MM.1S (cell line): Measurements from ENCODE around the gene FBP2.

Experiments used
- DNase-seq: peaks from one replicate; pipeline ENCODE4 v3.0.0-alpha.2; 2015
- H2AFZ ChIP-seq: fragments of 300-600 bp; sonication (generic); 2 replicates; pipeline ENCODE4 v1.6.0; 2016; ENCODE audit warnings: antibody characterized with exemption, low read length
- H3F3A ChIP-seq: fragments of 300-600 bp; sonication (generic); 2 replicates; pipeline ENCODE4 v1.6.1; 2016; ENCODE audit warnings: mild to moderate bottlenecking, antibody characterized with exemption, low read length, moderate library complexity, mixed read lengths; ENCODE audit not compliant: insufficient read depth
- H3K27ac ChIP-seq: fragments of 300-600 bp; sonication (generic); 2 replicates; pipeline ENCODE4 v1.5.1; 2016; ENCODE audit warnings: mild to moderate bottlenecking, low read length
- H3K27me3 ChIP-seq: fragments of 300-600 bp; sonication (generic); replicated peaks from 2 replicates; pipeline ENCODE4 v1.6.0; 2016; ENCODE audit warnings: low read length; ENCODE audit not compliant: insufficient read depth
- H3K36me3 ChIP-seq: fragments of 300-600 bp; sonication (generic); replicated peaks from 2 replicates; pipeline ENCODE4 v1.6.1; 2016; ENCODE audit warnings: mild to moderate bottlenecking, low read length, mixed read lengths; ENCODE audit not compliant: insufficient read depth
- H3K4me1 ChIP-seq: fragments of 300-600 bp; sonication (generic); 2 replicates; pipeline ENCODE4 v1.6.1; 2016; ENCODE audit warnings: low read length, mixed read lengths
- H3K4me2 ChIP-seq: fragments of 300-600 bp; sonication (generic); 2 replicates; pipeline ENCODE4 v1.6.0; 2016; ENCODE audit warnings: low read depth, low read length
- H3K4me3 ChIP-seq: fragments of 300-600 bp; sonication (generic); 2 replicates; pipeline ENCODE4 v1.5.1; 2016; ENCODE audit warnings: low read length, mixed read lengths
- H3K79me2 ChIP-seq: fragments of 300-600 bp; sonication (generic); 2 replicates; pipeline ENCODE4 v1.6.1; 2016; ENCODE audit warnings: mixed run types, low read length, mixed read lengths
- H3K9ac ChIP-seq: fragments of 300-600 bp; sonication (generic); 2 replicates; pipeline ENCODE4 v1.6.1; 2016; ENCODE audit warnings: low read length, mixed read lengths
- H3K9me2 ChIP-seq: fragments of 300-600 bp; sonication (generic); replicated peaks from 2 replicates; pipeline ENCODE4 v1.6.1; 2016; ENCODE audit warnings: mild to moderate bottlenecking, low read length, mixed read lengths; ENCODE audit not compliant: insufficient read depth
- H3K9me3 ChIP-seq: fragments of 300-600 bp; sonication (generic); replicated peaks from 2 replicates; pipeline ENCODE4 v1.6.1; 2016; ENCODE audit warnings: mild to moderate bottlenecking, low read length, mixed read lengths; ENCODE audit not compliant: insufficient read depth
- H4K20me1 ChIP-seq: fragments of 300-600 bp; sonication (generic); 2 replicates; pipeline ENCODE4 v1.6.1; 2016; ENCODE audit warnings: mild to moderate bottlenecking, low read length, moderate library complexity, mixed read lengths; ENCODE audit not compliant: insufficient read depth
- EZH2 ChIP-seq: fragments of 300-600 bp; sonication (generic); optimal IDR thresholded peaks from 2 replicates; pipeline ENCODE3; 2017; ENCODE audit warnings: low read depth, mild to moderate bottlenecking, antibody characterized with exemption, low read length, mixed read lengths
- EZH2phosphoT487 ChIP-seq: fragments of 300-600 bp; sonication (generic); IDR thresholded peaks from 2 replicates; pipeline ENCODE4 v1.6.1; 2018; ENCODE audit warnings: antibody characterized with exemption, low read length
- TF ChIP-seq, protein P1 (sequence below): fragments of 300-600 bp; sonication (generic); IDR thresholded peaks from 2 replicates; pipeline ENCODE4 v1.5.1; 2016; ENCODE audit warnings: antibody characterized with exemption, low read length, mixed read lengths

Gene FBP2

GRCh38 chr9:94630281-94630680 is 36.7 kb upstream of the FBP2 start:
- Histone ChIP-seq H3K4me3 (no peak overlapping the region), H3K4me1 (no peaks in the 10 kb centered on the region), H3K79me2 (no peaks in the 10 kb centered on the region), H3K4me2 (no peak overlapping the region), H3K9me3 (no peaks in the 10 kb centered on the region), H3K36me3 (no peaks in the 10 kb centered on the region), H3K27me3 (peaks cover 3% of the 10 kb centered on the region; the same call in 1 of the 2 replicates), H3F3A (no peaks in the 10 kb centered on the region), H4K20me1 (no peaks in the 10 kb centered on the region), H3K27ac (no peak overlapping the region), H3K9ac (no peak overlapping the region), H3K9me2 (no peaks in the 10 kb centered on the region), H2AFZ (no peak overlapping the region)
- no peak for DNase-seq
- TF ChIP-seq EZH2 (no peak), EZH2phosphoT487 (no peak)
- TF ChIP-seq, protein P1, sequence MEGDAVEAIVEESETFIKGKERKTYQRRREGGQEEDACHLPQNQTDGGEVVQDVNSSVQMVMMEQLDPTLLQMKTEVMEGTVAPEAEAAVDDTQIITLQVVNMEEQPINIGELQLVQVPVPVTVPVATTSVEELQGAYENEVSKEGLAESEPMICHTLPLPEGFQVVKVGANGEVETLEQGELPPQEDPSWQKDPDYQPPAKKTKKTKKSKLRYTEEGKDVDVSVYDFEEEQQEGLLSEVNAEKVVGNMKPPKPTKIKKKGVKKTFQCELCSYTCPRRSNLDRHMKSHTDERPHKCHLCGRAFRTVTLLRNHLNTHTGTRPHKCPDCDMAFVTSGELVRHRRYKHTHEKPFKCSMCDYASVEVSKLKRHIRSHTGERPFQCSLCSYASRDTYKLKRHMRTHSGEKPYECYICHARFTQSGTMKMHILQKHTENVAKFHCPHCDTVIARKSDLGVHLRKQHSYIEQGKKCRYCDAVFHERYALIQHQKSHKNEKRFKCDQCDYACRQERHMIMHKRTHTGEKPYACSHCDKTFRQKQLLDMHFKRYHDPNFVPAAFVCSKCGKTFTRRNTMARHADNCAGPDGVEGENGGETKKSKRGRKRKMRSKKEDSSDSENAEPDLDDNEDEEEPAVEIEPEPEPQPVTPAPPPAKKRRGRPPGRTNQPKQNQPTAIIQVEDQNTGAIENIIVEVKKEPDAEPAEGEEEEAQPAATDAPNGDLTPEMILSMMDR = no peak

DNA sequence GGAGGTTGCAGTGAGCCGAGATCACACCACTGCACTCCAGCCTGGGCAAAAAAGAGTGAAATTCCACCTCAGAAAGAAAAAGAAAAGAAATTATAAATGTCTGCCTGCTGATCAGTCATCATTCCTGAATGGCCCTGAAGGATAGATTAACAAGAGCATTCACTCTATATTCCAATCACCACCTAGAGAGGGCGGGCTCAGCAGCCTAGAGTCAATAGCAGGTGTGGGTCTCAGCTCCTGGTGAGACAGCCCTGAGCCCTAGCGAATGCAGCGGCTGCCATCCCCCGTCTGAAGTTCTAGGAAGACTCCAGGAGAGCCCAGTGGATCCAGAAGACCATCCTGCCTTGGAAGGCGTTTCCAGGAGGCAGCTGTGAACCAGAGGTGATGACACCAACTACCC is 33.7 kb upstream of the FBP2 start:
- Histone ChIP-seq H3K9ac (no peak overlapping the region), H3K4me1 (no peaks in the 10 kb centered on the region), H4K20me1 (no peaks in the 10 kb centered on the region), H3K79me2 (no peaks in the 10 kb centered on the region), H3K4me3 (no peak overlapping the region), H2AFZ (no peak overlapping the region), H3K36me3 (no peaks in the 10 kb centered on the region), H3K27me3 (no peaks in the 10 kb centered on the region), H3K9me3 (no peaks in the 10 kb centered on the region), H3F3A (no peaks in the 10 kb centered on the region), H3K4me2 (no peak overlapping the region), H3K27ac (no peak overlapping the region), H3K9me2 (no peaks in the 10 kb centered on the region)
- TF ChIP-seq, protein P1 = no peak
- TF ChIP-seq EZH2 = no peak
- no peak for TF ChIP-seq EZH2phosphoT487
- DNase-seq = no peak

- Histone ChIP-seq H3K4me3 (no peak overlapping the region), H3K9ac (no peak overlapping the region), H3K4me2 (no peak overlapping the region), H3K36me3 (no peaks in the 10 kb centered on the region), H3K9me2 (no peaks in the 10 kb centered on the region), H2AFZ (no peak overlapping the region), H3K9me3 (no peaks in the 10 kb centered on the region), H4K20me1 (no peaks in the 10 kb centered on the region), H3K27me3 (no peaks in the 10 kb centered on the region), H3K27ac (no peak overlapping the region), H3K4me1 (no peaks in the 10 kb centered on the region), H3F3A (no peaks in the 10 kb centered on the region), H3K79me2 (no peaks in the 10 kb centered on the region)
- DNase-seq = no peak
- TF ChIP-seq, protein P1 = no peak
- TF ChIP-seq EZH2 (no peak), EZH2phosphoT487 (no peak)
Measured at GRCh38 chr9:94625835-94626234, 32.2 kb upstream of the FBP2 start.
